Heart left ventricle (tissue), 13 donors: Measurements from ENCODE around the gene TRIM16.

Source experiments
- POLR2A ChIP-seq, 2 donors: fragments of 450-650 bp; IDR thresholded peaks; one replicate each; pipeline ENCODE4 v1.6.1; 2017; ENCODE audit warnings: antibody characterized with exemption in 2 of 2, mild to moderate bottlenecking in 2 of 2, moderate library complexity in 2 of 2
- TF ChIP-seq, protein P1 (sequence below), 12 donors: fragments of 200-600 bp; sonication (generic) in 4 of 12; IDR thresholded peaks; one replicate each; pipeline versions ENCODE4 v1.5.0 to v1.8.0; 2018 to 2022; ENCODE audit warnings: antibody characterized with exemption in 12 of 12, mild to moderate bottlenecking in 5 of 12
- donor health status: ischemic (EF 13 %, LVEDD 7.1; RV severe dilation, severe dysfunction).
- donor health status: DM: no; HTN: yes; CAD: no.
- donor health status: DM: no; HTN: no; CAD: no.
- donor health status: ischemic (EF 25% LVEDD 6.9; RV normal size, moderate dysfunction).
- donor health status: ischemic (EF 25% LVEDD 5.7; RV mildly dilated, moderate dysfunction).
- donor health status: ischemic (EF 35%, LVEDD 5.7; RV mildly dilated, moderate dysfunction).
- donor health status: nonischemic (EF 11% LVEDD 7.7; RV severe dilation, severe dysfunction).
- donor health status: DM: yes; HTN: yes; CAD: no.
- donor health status: PGD.
- donor health status: ischemic (EF 29% LVEDD 5.4; RV normal size, mild dysfunction).
- donor health status: nonischemic (EF 23%, LVEDD 6.1; RV moderate dilation, normal function).

DNA sequence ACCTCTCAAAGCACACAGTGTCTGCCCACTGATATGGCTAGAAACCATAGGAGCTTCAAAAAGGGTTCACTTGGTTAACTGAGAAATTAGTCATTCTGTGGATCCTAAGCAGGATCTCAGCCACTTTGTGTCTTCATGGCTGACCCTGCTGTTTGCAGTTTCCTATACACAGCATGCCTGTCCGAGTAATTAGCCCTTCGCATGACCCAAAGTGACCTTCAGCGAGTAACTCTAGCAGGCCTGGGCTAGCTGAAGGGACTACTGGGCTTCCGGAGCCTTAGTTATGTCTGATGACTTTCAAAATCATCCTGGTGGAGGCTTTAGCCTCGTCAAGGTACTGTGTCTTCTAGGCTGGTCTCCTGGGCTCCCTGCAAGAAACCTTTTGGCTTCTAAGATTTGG, 35.7 kb downstream of the TRIM16 start:
- TF ChIP-seq, protein P1, sequence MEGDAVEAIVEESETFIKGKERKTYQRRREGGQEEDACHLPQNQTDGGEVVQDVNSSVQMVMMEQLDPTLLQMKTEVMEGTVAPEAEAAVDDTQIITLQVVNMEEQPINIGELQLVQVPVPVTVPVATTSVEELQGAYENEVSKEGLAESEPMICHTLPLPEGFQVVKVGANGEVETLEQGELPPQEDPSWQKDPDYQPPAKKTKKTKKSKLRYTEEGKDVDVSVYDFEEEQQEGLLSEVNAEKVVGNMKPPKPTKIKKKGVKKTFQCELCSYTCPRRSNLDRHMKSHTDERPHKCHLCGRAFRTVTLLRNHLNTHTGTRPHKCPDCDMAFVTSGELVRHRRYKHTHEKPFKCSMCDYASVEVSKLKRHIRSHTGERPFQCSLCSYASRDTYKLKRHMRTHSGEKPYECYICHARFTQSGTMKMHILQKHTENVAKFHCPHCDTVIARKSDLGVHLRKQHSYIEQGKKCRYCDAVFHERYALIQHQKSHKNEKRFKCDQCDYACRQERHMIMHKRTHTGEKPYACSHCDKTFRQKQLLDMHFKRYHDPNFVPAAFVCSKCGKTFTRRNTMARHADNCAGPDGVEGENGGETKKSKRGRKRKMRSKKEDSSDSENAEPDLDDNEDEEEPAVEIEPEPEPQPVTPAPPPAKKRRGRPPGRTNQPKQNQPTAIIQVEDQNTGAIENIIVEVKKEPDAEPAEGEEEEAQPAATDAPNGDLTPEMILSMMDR (IDR thresholded peaks at IDR 0.05) = no peak
- no peak for TF ChIP-seq POLR2A (IDR thresholded peaks at IDR 0.05)
